ENCODE data around the gene RBM26. TPM values are rescaled to one million over a fixed set of nuclear protein-coding genes. Genes with fewer than 3 reads are reported as not detected.

The RBM26 gene
- total and polyA plus RNA-seq, 2 experiments from 2014 or later, result 11.1 to 19.2 TPM

- H3K9me2 ChIP-seq (ENCODE audit: insufficient read depth), result no peaks in the 10 kb centered on the region
- H3K4me2 ChIP-seq (ENCODE audit: unreplicated experiment), result no peak overlapping the region
- no peaks in the 10 kb centered on the region for H3K79me2 ChIP-seq (ENCODE audit: insufficient read depth)
- TF ChIP-seq EZH2 (IDR thresholded peaks at IDR 0.05; ENCODE audit: insufficient read depth, poor library complexity, severe bottlenecking), result no peak
- TF ChIP-seq EZH2phosphoT487 (IDR thresholded peaks at IDR 0.05; ENCODE audit: insufficient read depth, low read depth), result no peak
- DNase-seq, result no peak
- WGBS, 2 experiments (ENCODE audit: low coverage in 1 of 2, low lambda C conversion rate in 2 of 2, missing lambda C conversion rate in 2 of 2), result 97 to 98% methylated on average over 4 of the region's 4 CpGs
- H3K27ac ChIP-seq, result no peak overlapping the region
- no peak overlapping the region for H3K4me3 ChIP-seq
- peaks cover 15% of the 10 kb centered on the region for H3F3A ChIP-seq (ENCODE audit: insufficient read depth)
- H3K36me3 ChIP-seq (ENCODE audit: low read depth), result no peaks in the 10 kb centered on the region
- no peaks in the 10 kb centered on the region for H3K27me3 ChIP-seq (replicated peaks; ENCODE audit: insufficient read depth)
- peaks cover 17% of the 10 kb centered on the region for H3K4me1 ChIP-seq (ENCODE audit: insufficient read depth)
- no peaks in the 10 kb centered on the region for H4K20me1 ChIP-seq (ENCODE audit: insufficient read depth)
- in situ Hi-C loops (cut with MboI), result no loop called here
- H3K9me3 ChIP-seq (ENCODE audit: low read depth), result no peaks in the 10 kb centered on the region
- no peak overlapping the region for H3K9ac ChIP-seq
- H2AFZ ChIP-seq, result no peak overlapping the region
These were observed 44.1 kb upstream of the RBM26 start for GRCh38 chr13:79450110-79450509.

- Histone ChIP-seq H3K9me3 (ENCODE audit: low read depth) (no peaks in the 10 kb centered on the region), H3F3A (ENCODE audit: insufficient read depth) (peaks cover 15% of the 10 kb centered on the region), H3K27me3 (replicated peaks; ENCODE audit: insufficient read depth) (no peaks in the 10 kb centered on the region), H3K4me2 (ENCODE audit: unreplicated experiment) (no peak overlapping the region), H3K4me3 (no peak overlapping the region), H3K9ac (no peak overlapping the region), H4K20me1 (ENCODE audit: insufficient read depth) (no peaks in the 10 kb centered on the region), H2AFZ (no peak overlapping the region), H3K36me3 (ENCODE audit: low read depth) (no peaks in the 10 kb centered on the region), H3K27ac (no peak overlapping the region), H3K9me2 (ENCODE audit: insufficient read depth) (no peaks in the 10 kb centered on the region), H3K4me1 (ENCODE audit: insufficient read depth) (peaks cover 17% of the 10 kb centered on the region), H3K79me2 (ENCODE audit: insufficient read depth) (no peaks in the 10 kb centered on the region)
- TF ChIP-seq EZH2 (IDR thresholded peaks at IDR 0.05; ENCODE audit: insufficient read depth, poor library complexity, severe bottlenecking), result no peak
- TF ChIP-seq EZH2phosphoT487 (IDR thresholded peaks at IDR 0.05; ENCODE audit: insufficient read depth, low read depth), result no peak
- DNase-seq, result peak; percentile 11
- in situ Hi-C loops (cut with MboI), result no loop called here
- 89 to 100% methylated on average over 1 of the region's 1 CpG for WGBS, 2 experiments (ENCODE audit: low coverage in 1 of 2, low lambda C conversion rate in 2 of 2, missing lambda C conversion rate in 2 of 2)
These were observed 42.4 kb upstream of the RBM26 start for GRCh38 chr13:79448413-79448812.

- WGBS, 2 experiments (ENCODE audit: low coverage in 1 of 2, low lambda C conversion rate in 2 of 2, missing lambda C conversion rate in 2 of 2), result 92 to 95% methylated on average over 2 of the region's 2 CpGs
- peaks cover 11% of the 10 kb centered on the region for H3F3A ChIP-seq (ENCODE audit: insufficient read depth)
- H3K9me3 ChIP-seq (ENCODE audit: low read depth), result no peaks in the 10 kb centered on the region
- no peak overlapping the region for H3K9ac ChIP-seq
- in situ Hi-C loops (cut with MboI), result no loop called here
- peaks cover 16% of the 10 kb centered on the region for H3K4me1 ChIP-seq (ENCODE audit: insufficient read depth)
- H3K4me2 ChIP-seq (ENCODE audit: unreplicated experiment), result no peak overlapping the region
- H2AFZ ChIP-seq, result no peak overlapping the region
- no peaks in the 10 kb centered on the region for H3K9me2 ChIP-seq (ENCODE audit: insufficient read depth)
- no peak for TF ChIP-seq EZH2phosphoT487 (IDR thresholded peaks at IDR 0.05; ENCODE audit: insufficient read depth, low read depth)
- no peak for TF ChIP-seq EZH2 (IDR thresholded peaks at IDR 0.05; ENCODE audit: insufficient read depth, poor library complexity, severe bottlenecking)
- H3K27ac ChIP-seq, result no peak overlapping the region
- H3K4me3 ChIP-seq, result no peak overlapping the region
- H3K27me3 ChIP-seq (replicated peaks; ENCODE audit: insufficient read depth), result no peaks in the 10 kb centered on the region
- no peaks in the 10 kb centered on the region for H4K20me1 ChIP-seq (ENCODE audit: insufficient read depth)
- no peaks in the 10 kb centered on the region for H3K79me2 ChIP-seq (ENCODE audit: insufficient read depth)
- DNase-seq, result no peak
- no peaks in the 10 kb centered on the region for H3K36me3 ChIP-seq (ENCODE audit: low read depth)
These were observed 41.7 kb upstream of the RBM26 start for GRCh38 chr13:79447741-79448140.

GRCh38 chr13:79447141-79447540 lies 41.1 kb upstream of the RBM26 start:
- no peak overlapping the region for H3K9ac ChIP-seq
- peaks cover 15% of the 10 kb centered on the region for H3K4me1 ChIP-seq (ENCODE audit: insufficient read depth)
- no peaks in the 10 kb centered on the region for H3K79me2 ChIP-seq (ENCODE audit: insufficient read depth)
- DNase-seq, result no peak
- H3K4me3 ChIP-seq, result no peak overlapping the region
- no peaks in the 10 kb centered on the region for H4K20me1 ChIP-seq (ENCODE audit: insufficient read depth)
- in situ Hi-C loops (cut with MboI), result no loop called here
- 84 to 85% methylated on average over 4 of the region's 4 CpGs for WGBS, 2 experiments (ENCODE audit: low coverage in 1 of 2, low lambda C conversion rate in 2 of 2, missing lambda C conversion rate in 2 of 2)
- H3K36me3 ChIP-seq (ENCODE audit: low read depth), result no peaks in the 10 kb centered on the region
- H3K9me2 ChIP-seq (ENCODE audit: insufficient read depth), result no peaks in the 10 kb centered on the region
- peaks cover 5% of the 10 kb centered on the region for H3F3A ChIP-seq (ENCODE audit: insufficient read depth)
- no peak for TF ChIP-seq EZH2 (IDR thresholded peaks at IDR 0.05; ENCODE audit: insufficient read depth, poor library complexity, severe bottlenecking)
- H3K9me3 ChIP-seq (ENCODE audit: low read depth), result no peaks in the 10 kb centered on the region
- H2AFZ ChIP-seq, result no peak overlapping the region
- H3K4me2 ChIP-seq (ENCODE audit: unreplicated experiment), result no peak overlapping the region
- no peaks in the 10 kb centered on the region for H3K27me3 ChIP-seq (replicated peaks; ENCODE audit: insufficient read depth)
- H3K27ac ChIP-seq, result no peak overlapping the region
